GM19324 (cell line): Measurements from ENCODE around the gene ACSS3.
"Not testable (repeated sequence)": the region's sequence is repeated elsewhere in the genome, so short reads cannot be mapped to it uniquely, and the experiment has no call there.

ENCODE experiments used
- ATAC-seq: cut with Tn5 transposase; IDR thresholded peaks from one replicate; pipeline ENCODE4 v1.9.1; 2021; ENCODE audit warnings: mild to moderate bottlenecking, moderate library complexity; ENCODE audit not compliant: unreplicated experiment, low FRiP score

ACSS3 gene, protein sequence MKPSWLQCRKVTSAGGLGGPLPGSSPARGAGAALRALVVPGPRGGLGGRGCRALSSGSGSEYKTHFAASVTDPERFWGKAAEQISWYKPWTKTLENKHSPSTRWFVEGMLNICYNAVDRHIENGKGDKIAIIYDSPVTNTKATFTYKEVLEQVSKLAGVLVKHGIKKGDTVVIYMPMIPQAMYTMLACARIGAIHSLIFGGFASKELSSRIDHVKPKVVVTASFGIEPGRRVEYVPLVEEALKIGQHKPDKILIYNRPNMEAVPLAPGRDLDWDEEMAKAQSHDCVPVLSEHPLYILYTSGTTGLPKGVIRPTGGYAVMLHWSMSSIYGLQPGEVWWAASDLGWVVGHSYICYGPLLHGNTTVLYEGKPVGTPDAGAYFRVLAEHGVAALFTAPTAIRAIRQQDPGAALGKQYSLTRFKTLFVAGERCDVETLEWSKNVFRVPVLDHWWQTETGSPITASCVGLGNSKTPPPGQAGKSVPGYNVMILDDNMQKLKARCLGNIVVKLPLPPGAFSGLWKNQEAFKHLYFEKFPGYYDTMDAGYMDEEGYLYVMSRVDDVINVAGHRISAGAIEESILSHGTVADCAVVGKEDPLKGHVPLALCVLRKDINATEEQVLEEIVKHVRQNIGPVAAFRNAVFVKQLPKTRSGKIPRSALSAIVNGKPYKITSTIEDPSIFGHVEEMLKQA

DNA sequence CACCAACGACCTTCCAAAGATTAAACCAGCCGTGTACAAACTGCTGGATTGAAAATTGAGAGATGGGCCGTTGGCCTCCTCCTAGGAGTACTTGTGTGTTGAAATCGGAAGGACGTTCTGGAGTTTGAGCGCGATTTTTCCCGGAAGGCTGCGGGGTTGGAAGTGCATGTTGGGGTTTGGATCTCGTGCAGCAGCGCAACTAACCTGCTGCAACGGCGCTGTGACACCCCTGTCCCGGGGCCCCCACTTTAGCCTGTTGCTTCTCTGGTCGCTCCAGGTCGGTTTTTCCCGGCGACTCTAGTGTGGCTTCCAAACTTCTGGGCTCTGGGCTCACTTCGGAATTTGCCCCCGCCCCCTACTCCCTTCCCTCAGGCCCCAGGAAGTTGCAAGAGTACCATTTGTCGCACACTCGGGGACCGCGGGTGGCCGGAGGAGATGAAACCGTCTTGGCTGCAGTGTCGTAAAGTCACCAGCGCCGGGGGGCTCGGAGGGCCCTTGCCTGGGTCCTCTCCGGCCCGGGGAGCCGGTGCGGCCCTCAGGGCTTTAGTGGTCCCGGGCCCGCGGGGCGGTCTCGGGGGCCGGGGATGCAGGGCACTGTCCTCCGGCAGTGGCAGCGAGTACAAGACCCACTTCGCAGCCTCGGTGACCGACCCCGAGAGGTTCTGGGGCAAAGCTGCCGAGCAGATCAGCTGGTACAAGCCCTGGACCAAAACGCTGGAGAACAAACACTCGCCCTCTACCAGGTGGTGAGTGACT, at the start of gene ACSS3:
Gene ACSS3 (plus strand): TSS at position 394 of the 756 bp plus-strand sequence. CDS start 42 bp downstream, at position 436.
- no peak for ATAC-seq

DNA sequence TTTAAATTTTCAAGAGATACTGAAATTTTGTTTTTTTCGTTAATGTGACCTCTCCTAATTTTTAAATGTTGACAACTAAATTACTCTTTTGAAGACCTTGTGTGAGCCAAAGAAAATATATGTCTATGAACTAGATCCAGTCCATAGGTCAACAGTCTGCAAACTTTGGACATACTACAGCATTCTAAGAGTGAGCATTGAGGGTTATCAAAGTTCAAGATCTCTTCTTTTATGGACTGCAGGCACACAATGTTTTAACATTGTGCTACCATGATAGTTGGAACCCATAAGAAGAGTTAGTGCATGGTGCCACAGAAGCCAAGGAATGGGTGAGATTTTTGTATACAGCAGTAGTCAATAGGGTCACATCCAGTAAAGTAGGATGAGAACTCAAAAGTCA, 43.0 kb upstream of the ACSS3 start:
- no peak for ATAC-seq

DNA sequence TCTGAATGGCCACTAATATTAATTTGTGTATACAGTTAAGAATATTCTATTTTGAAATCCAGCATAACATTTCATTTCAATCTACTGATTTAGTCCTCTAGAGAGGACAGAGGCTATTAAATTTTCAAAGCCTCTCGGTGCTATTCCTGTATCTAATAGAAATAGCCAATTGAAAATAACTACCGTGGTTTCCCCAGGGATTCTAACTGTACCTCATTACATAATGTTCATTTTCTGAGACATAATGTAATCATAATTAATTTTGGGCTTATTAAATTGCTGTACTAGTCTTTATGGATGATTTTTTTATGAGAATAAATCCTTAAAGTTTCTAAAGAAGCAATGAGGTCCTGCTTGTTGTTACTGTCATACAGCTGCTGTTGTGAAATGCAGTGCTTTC, 38.6 kb upstream of the ACSS3 start:
- ATAC-seq = no peak

DNA sequence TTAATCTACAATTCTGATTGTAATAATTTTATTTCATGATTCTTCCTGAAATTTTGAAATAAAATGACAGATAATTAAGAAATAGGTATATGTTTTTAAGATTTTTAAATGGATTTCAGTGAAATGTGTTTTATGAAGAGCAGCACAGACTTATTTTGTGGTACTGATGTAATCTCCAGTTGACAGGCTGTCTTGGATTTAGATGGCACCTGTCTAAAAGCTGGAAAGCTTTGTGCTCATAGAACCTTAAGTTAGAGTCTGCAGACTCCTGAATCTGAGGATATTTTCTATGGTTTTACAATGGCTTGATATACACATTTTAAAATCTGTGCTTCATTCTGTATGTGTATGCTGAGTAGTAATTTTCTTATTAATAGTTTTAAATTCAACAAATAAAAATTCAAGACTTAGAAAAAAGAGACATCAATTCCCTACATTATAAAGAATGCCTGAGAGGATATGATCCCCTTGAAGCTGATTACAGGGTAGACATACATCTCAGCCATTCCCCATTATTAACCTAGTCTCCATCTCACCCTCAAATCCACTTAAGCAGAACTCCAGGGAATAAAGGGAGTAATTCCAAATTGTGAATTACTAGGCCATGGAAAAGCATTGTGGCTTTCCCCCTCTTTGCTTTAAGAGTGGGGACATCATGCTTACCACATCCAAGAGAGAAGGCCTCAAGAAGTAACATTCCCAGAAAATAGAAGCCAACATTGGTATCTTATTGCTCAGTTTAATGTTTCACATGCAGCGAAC, 33.7 kb upstream of the ACSS3 start:
- no peak for ATAC-seq

DNA sequence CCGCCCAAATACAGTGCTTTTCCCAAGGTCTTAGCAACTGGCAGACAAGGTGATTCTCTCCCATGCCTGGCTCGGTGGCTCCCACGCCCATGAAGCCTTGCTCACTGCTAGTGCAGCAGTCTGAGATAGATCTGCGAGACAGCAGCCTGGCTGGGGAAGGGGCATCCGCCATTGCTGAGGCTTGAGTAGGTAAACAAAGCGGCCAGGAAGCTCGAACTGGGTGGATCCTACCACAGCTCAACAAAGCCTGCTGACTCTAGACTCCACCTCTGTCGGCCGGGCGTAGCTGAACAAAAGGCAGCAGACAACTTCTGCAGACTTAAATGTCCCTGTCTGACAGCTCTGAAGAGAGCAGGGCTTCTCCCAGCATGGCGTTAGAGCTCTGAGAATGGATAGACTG, 12.9 kb upstream of the ACSS3 start:
- not testable (repeated sequence) for ATAC-seq

DNA sequence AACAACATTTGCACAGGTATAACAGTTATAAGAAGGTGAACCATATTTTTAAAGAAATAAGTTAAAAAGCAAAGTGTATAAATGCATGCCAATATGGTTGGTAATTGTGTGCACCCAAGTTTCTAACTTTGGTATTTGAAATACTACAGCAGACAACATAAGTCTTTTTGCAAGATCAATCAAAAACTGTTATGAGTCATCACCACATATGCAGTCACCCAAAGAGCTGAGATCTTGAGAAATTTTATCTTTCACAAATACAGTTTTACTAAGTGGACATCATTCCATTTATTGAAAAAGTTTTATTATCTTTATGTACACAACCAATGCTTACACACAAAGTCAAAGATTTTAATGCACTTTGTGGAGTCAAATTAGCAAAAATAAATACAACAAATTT, 7.0 kb upstream of the ACSS3 start:
- ATAC-seq = no peak

DNA sequence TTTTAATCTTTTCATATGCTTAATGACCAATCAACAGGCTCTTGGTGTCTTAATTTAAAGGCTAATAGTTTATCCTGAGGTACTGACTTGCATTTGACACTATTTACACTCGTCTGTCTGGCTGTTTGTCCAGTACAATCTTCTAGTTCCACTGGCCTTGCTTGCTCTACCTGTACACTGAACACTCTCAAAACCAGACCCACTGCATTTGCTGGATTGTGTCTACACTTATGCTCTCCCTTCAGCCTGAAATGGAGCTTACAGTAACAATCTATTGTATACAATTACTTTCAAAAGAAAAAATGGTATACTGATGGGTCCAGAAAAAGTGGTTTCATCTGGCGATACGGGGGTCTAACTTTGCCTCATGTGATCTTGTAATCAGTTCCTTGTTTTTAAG, 2.3 kb upstream of the ACSS3 start:
- no peak for ATAC-seq

DNA sequence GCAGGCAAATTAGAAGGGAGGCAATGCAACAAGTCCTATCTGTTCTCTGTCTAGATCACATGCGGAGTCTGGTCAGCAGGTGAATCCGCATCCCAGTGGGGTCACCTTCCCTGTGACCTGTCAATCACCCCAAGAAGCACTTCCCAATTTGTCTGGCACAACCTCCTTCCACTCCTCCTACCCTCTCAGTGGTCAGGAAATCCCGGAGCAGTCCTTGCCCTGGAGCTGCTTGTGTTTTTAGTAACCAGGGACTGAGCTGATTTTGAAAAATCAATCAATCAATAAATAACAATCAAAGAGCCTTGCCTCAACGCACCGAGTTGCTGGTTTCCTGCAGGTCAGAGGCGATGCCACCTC, 572 bp upstream of the ACSS3 start:
- ATAC-seq = no peak

DNA sequence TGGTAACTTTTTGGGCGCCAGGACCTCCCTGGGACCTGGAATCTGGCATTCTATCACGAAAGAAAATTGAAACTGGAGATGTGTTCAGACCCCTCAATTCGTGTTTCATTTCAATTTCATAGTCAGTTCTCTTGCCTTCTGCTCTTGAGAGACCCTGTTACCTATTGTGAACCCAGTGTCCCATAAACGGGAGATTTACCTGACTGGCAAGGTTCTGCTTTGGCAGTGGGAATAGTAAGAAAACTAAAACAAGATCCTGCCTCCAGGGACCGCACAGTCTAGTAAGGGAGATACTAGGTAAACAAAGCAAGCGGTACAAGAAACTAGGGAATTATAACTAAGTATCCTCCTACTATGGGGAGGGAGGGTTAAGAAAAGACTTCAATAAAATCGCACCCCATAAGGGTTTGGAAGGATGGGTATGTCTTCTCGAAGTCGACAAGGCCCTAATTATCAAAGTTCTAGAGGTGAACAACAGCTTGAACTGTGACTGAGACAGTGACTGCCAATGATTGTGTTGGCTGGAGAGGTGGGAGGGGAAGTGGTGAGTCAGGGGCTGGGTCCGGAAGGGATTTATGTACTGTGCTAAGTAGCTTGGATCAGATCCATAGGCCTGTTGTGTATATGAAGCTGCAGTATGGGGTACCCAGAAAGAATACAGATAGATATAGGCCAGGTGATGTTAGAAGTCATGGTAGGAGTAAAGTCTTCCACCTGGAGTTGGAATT, 754 bp downstream of the ACSS3 start:
- no peak for ATAC-seq

DNA sequence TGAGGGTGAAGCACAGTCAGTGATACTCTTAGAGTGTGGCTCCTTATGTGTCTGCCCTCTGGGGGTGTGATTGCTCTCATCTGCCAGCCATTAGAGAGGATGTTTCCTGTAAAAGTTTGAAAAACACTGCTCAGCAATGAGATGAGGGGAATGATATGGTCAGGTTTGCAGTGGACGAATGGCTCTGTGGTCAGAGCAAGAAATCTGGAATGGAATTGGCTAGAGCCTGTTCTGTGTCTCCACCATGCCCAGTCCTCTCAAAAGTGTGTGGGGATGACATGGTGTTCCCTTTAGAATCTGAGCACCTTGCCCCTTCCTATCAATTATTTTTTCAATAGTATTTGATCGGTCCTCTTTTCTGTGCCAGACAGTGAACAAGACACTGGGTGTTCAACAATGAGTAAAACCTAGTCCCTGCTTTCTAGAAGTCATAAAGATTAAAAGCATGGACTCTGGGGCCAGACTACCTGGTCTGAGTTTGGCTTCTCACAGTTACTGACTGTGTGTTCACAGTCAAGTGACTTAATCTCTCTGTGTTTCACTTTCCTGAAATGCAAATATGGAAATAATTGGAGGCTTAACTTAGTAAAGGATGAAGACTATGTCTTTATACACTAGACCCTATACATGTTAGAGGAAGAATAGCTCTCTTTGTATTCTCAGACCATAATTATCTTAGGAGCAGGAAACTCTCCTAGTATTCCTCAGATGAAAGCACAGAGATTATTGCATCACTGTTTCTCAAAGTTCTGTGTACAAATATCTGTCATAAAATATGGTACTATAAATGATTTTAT, 1.6 kb downstream of the ACSS3 start:
- no peak for ATAC-seq

DNA sequence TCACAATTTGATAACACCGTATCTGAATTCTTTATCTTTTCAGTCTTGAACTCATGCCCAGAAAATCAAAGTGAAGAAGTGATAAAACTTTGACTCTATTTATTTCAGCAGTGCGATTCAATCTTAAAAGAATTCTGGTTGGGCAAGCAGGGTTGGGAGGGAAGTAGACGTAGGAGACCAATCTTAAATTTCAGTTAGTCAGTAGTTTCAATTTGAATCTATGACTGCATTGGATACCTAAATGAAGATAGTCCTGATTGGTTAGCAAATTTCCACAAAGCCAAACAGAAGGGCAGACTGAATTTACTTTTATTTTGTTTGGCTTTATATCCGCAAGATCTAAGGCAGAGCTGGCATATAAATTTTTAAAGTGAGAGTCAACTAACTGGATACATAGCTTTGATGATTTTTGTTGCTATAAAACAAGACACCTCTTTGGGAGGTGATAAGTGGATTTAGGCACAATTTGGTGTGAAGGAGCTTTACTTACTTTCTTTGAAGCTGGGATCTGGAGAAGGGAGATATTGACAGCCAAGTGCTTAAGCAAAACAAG, 2.6 kb downstream of the ACSS3 start:
- ATAC-seq = no peak

DNA sequence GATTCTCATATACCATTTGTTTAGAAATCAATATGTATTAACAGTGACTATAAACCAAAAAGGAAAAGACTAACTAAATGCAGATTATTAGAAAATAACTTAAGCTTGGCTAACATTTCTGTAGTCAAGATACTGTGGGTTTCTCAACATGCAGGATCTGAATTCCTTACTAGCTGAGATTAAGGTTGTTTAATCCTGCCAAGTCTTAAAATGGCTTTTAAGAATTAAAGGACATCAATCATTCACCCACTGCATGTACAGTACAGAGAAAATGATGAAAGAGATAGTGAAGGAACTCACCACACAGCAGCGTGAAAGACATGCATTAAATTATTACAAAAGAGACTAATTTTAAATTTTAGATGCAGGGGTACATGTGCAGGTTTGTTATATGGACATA, 3.8 kb downstream of the ACSS3 start:
- no peak for ATAC-seq

DNA sequence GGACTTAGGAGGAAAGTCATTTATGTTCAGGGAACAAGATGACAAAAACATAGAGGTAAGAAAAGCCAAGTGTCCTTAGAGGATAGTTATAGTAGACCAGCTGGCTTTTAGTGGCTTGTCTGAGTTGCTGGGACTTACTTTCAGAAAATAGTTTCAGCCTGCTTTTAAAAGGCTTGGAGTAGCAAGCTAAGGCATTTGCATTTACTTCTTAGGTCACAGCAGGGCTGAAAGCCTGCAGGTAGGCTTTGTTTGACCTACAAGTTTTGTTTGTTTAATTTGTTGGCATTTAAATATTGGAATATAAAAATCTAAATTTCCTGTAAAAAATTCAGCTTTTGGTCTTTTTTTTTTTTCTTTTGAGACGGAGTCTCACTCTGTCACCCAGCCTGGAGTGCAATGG, 5.1 kb downstream of the ACSS3 start:
- no peak for ATAC-seq

DNA sequence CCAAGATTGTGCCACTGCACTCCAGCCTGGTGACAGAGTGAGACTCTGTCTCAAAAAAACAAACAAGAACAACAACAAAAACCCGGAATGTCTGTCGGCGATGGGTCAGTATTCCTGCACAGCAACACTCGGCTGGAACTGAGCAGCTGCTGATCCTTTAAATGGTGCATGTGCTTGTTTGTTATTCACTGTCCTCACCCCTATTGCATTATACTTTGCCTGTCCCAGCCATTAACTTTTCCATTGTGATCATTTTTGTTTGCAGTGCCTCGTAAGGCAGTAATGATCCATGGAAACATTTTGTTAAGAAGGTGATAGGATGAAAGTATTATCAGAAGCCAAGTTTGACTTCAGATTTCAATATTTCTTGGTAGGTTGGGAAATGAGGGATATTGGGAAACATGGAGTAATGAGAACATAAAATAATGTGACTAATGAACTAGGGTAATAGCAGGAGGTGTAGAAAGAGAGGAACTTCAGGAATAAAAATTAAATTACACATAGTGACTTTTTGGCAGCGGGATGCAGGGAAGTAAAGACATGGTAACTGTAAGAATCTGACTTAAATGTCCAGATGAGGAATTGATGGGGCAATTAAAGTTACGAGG, 6.1 kb downstream of the ACSS3 start:
- ATAC-seq = no peak

DNA sequence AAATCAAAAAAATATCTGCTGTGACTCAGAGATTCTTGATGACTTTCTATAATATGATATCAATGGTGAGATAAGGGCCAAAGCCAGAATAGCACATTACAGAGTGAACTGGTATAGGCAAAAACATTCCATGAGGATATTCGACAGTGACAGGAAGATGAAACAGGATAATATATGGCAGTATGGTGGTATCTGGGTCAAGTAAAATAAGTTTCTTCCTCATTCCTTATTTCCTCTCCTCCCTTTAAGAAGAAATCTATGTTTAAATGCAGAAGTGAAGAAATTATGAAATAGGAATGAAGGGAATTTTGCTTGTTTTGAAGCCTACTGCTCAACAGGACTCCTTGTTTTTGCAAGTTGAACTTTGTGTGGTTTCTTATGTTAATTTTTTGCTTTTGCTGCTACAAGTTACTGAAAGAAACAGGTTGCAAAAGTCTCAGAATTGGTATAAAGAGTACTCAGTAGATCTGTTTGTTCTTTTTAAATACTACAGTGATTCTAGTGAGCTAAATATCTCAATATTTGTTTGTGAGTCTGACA, 7.0 kb downstream of the ACSS3 start:
- ATAC-seq = no peak

DNA sequence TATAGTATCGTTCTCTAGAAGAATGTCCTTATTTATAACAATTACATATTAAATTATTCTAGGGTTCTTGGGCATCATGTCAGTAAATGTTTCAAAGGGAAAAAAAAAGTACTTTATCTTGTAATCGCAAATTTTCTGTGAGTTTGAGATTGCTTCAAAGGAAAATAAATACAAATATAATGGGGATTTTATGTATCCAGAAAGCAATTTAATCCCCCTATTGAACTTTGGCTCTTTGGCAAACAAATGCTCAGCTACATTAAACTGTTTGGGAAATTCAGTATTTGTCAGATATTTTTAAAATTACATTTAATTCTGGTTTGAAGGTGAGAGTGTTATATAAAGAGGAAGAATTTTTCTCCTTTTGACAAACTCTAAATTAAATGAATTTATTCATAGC, 8.0 kb downstream of the ACSS3 start:
- ATAC-seq = no peak

DNA sequence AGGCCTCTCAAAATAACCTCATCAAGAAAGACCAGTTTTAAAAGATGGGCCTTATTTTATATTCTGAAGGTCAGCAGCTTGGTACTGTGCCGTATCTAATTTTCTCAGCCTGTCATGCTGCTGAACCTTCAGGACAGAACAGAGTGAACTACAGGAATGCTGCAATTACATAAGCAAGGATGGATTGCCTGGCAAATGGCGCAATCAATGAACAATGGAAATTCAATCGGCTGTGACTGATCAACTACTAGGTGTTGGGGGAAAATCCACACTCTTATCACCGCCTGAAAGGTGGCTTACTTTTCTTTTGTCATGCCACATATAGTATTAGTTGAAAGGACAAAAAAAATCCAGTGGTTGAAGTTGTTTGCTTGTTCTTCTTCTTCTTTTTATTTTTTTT, 8.5 kb downstream of the ACSS3 start:
- ATAC-seq = no peak

DNA sequence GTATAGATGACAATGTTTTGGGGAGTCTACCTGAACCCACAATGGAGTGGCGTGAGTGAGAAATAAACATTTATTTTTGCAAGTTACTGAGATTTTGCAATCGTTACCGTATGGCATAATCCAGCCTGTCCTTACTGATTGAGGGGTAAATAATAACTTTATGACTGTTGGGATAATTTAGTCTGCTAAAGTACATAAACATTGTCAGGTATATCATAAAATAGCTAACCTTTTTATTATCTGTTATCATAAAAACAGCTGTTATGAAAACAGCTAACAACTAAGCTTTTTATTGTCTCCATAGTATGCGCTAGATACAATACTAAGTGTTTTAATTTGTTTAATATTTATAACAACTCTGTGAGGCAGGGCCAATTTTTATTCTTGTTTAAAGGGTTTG, 10.3 kb downstream of the ACSS3 start:
- no peak for ATAC-seq
